Activated T-helper 1 cell treated with anti-CD3 and anti-CD28 coated beads, Interleukin-12 subunit alpha, Interleukin-12 subunit beta, Interleukin-2, Interleukin-4 antibody, amounts not matched to agents 30 ng/mL and 10 ng/mL and 1 ng/mL, durations not matched to agents 14 hours and 24 hours and 36 hours (primary cell): Measurements from ENCODE around the gene USP10. TPM values are rescaled to one million over a fixed set of nuclear protein-coding genes. Genes with fewer than 3 reads are reported as not detected.
A peak's percentile ranks its signal among the peaks of the same experiment; 100 is the strongest.
"Not testable (repeated sequence)": the region's sequence is repeated elsewhere in the genome, so short reads cannot be mapped to it uniquely, and the experiment has no call there.

Experiments used
- DNase-seq: peaks from one replicate; pipeline ENCODE4 v3.0.0; 2021; ENCODE audit warnings: low spot score
- H3K27ac Mint-ChIP-seq: one replicate; pipeline ENCODE4 v1.8.0; 2021; ENCODE audit warnings: mild to moderate bottlenecking, mixed read lengths
- H3K27me3 Mint-ChIP-seq: one replicate; pipeline ENCODE4 v1.8.0; 2022; ENCODE audit warnings: mild to moderate bottlenecking, moderate library complexity, mixed read lengths; ENCODE audit not compliant: insufficient read depth
- H3K36me3 Mint-ChIP-seq: one replicate; pipeline ENCODE4 v1.8.0; 2021; ENCODE audit warnings: low read depth, mixed read lengths
- H3K4me1 Mint-ChIP-seq: one replicate; pipeline ENCODE4 v1.8.0; 2021; ENCODE audit warnings: low read depth, mixed read lengths
- H3K4me3 Mint-ChIP-seq: one replicate; pipeline ENCODE4 v1.8.0; 2021; ENCODE audit warnings: mild to moderate bottlenecking, moderate library complexity, mixed read lengths
- H3K9me3 Mint-ChIP-seq: one replicate; pipeline ENCODE4 v1.8.0; 2021; ENCODE audit warnings: mixed read lengths
- intact Hi-C: fragments of 100-400 bp; cut with micrococcal nuclease; formaldehyde crosslinking; loops from one replicate; pipeline ENCODE4 v1.15.1; 2024
- total RNA-seq: library from RNA; stranded (reverse); gene quantifications from 2 replicates; pipeline ENCODE4 v1.2.3, GENCODE V29; 2022

The USP10 gene
- total RNA-seq, 1 donor from 2014 or later, result 153 TPM

DNA sequence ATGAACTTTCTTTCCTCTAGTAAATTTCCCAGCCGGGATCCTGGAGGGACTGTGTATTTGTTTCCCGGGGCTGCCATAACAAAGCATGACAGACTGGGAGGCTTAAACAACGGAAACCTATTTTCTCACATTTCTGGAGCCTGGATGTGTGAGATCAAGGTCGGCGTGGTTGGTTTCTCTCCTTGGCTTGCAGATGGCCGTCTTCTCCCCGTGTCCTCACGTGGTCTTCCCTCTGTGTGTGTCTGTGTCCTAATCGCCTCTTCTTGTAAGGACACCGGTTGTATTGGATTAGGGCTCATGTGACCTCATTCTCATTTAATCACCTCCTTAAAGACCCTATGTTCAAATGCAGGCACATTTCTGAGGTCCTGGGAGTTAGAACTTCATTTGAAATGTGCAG, 22.0 kb upstream of the USP10 start:
- Mint-ChIP-seq H3K9me3 (no peaks in the 10 kb centered on the region), H3K27ac (no peak overlapping the region), H3K36me3 (no peaks in the 10 kb centered on the region), H3K27me3 (peaks cover 18% of the 10 kb centered on the region), H3K4me1 (no peaks in the 10 kb centered on the region), H3K4me3 (no peak overlapping the region)
- intact Hi-C loops, result no loop called here
- no peak for DNase-seq

DNA sequence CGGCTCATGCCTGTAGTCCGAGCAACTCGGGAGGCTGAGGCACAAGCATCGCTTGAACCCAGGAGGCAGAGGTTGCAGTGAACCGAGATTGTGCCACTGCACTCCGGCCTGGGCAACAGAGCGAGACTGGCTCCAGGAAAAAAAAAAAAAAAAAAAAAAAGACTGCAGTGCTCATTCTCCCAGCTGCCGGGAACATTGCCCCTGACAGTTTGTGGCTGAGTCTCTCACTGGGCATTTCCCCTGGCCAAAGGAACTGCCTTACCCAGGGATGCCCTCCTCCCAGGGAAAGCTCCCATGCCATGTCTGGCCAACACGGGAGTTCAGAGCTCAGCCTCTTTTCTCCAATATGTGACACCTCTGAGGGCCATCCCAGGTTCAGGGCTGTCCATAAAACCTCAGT, 21.3 kb upstream of the USP10 start:
- H3K9me3 Mint-ChIP-seq, result no peaks in the 10 kb centered on the region
- H3K4me3 Mint-ChIP-seq, result no peak overlapping the region
- intact Hi-C loops, result no loop called here
- H3K36me3 Mint-ChIP-seq, result no peaks in the 10 kb centered on the region
- H3K27ac Mint-ChIP-seq, result no peak overlapping the region
- H3K27me3 Mint-ChIP-seq, result peaks cover 18% of the 10 kb centered on the region
- H3K4me1 Mint-ChIP-seq, result no peaks in the 10 kb centered on the region
- no peak for DNase-seq

DNA sequence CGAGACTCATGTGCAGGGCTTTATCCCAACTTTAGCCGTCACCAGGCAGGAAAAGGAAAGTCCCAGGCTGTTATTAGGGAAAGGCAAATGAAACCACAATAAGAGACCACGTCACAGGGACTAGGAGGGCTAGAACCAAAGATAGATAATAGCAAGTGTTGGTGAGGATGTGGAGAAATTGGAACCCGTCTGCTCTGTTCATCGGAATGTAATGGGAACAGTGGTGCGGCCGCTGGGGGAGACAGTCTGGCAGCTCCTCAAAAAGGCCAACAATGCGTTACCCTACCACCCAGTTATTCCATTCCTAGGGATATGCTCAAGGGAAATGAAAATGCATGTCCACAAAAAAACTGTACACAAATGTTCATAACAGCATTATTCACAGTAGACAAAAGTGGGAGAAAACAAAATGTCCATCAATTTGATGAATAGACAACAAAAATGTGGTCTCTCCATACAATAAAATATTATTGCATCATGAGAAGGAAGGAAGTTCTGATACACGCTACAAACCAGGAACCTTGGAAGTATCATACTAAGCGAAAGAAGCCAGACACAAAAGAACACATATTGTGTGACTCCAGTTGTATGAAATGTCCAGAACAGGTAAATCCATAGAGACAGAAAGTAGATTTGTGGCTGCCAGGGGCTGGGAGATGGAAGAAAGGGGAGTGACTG, 19.5 kb upstream of the USP10 start:
- intact Hi-C loops, result no loop called here
- Mint-ChIP-seq H3K4me3 (no peak overlapping the region), H3K4me1 (no peaks in the 10 kb centered on the region), H3K27ac (no peak overlapping the region), H3K9me3 (no peaks in the 10 kb centered on the region), H3K27me3 (peaks cover 24% of the 10 kb centered on the region), H3K36me3 (no peaks in the 10 kb centered on the region)
- no peak for DNase-seq

DNA sequence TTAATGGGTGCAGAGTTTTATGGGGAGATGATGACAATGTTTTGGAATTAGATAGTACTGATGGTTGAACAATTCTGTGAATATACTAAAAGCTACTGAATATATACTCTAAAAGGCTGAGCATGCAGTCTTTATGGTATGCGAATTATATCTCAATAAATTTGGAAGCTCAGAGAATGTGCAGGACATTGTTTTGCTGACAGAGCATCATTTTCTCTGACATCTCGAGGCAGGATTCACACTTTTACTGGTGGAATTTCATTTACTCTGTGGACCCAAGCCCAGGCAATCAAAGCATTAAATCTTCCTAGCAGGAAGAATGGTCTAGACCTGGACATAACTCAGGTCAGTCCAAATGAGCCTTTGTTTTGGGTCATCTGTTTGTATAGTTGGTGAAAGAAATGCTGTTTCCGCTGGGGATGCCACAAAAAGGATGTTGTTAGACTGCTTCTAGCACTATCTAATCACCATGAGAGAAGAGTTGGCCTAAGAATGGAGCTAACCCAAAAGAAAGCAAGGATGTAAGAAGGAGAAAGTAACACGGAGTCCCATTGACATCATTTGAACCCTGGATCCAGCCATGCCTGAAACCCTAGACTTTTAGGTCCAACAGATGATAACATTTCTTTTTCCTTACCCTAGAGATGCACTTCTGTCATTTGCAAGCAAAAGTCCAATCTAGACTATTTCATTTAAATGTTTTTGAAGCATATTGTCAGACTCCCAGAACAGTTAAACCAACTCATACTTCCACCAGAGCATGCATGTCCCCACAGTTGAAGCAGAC, 18.8 kb upstream of the USP10 start:
- intact Hi-C loops, result no loop called here

DNA sequence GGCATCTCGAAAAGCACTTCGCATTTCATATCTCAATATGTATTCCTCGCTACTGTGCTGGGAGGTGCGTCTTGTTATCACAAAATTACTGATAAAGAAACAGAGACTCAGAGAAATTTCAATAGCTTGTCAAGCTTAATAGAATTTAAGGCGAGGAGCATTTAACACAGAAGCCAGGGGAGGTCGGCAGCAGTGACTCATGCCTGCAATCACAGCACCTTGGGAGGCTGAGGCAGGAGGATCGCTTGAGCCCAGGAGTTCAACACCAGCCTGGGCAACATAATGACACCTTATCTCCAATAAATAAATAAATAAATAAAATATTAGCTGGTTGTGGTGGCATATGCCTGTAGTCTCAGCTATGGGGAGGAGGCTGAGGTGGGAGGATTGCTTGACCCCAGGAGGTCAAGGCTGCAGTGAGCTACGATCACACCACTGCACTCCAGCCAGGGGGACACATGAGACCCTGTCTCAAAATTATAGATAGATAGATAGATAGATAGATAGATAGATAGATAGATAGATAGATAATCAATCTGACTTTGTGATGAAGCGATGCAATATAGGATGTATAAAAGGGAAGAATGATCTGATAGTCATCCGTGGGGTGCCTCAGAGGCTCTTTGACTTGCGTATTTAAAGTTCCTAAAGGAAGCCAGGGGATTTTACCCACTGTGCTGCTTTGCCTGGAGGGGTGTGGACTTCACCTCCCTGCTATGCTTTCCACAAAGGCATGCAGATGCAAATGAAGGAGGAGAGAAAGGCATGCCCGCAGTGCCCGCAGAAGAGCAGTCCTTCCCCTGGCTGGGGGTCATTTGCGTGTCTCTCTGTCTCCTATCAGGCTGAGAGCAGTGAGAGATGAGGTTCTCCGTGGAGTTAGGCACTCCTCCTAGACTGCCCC, 15.9 kb upstream of the USP10 start:
- Mint-ChIP-seq H3K36me3 (no peaks in the 10 kb centered on the region), H3K27ac (no peak overlapping the region), H3K4me3 (no peak overlapping the region), H3K27me3 (peaks cover 19% of the 10 kb centered on the region), H3K9me3 (peaks cover 4% of the 10 kb centered on the region), H3K4me1 (peaks cover 7% of the 10 kb centered on the region)
- intact Hi-C loops, result no loop called here
- no peak for DNase-seq

More for the DNA sequence above, 18.8 kb upstream of the USP10 start:
- peaks cover 24% of the 10 kb centered on the region for H3K27me3 Mint-ChIP-seq
- no peaks in the 10 kb centered on the region for H3K4me1 Mint-ChIP-seq
- H3K36me3 Mint-ChIP-seq, result no peaks in the 10 kb centered on the region
- no peaks in the 10 kb centered on the region for H3K9me3 Mint-ChIP-seq
- no peak overlapping the region for H3K27ac Mint-ChIP-seq
- H3K4me3 Mint-ChIP-seq, result no peak overlapping the region
- no peak for DNase-seq

DNA sequence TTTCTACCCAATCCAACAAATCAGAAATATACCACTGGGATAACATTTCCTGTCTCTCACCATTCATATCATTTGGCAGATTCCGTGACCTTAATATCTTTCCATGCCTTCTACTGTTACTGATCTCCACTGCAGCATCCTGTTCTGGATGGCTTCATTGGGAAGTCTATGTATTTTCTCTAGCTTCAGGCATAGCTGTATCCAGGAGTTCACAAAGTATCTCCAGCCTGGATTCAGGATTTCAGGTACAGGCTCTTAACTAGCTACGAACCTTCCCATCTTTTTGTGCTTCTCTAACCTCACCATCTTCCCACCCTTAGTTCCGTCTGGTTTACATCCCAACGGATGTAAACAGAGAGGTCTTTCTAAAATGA, 15.2 kb upstream of the USP10 start:
- H3K27ac Mint-ChIP-seq, result peak overlapping the region; percentile 3
- DNase-seq, result no peak
- intact Hi-C loops, result no loop called here
- H3K9me3 Mint-ChIP-seq, result peaks cover 4% of the 10 kb centered on the region
- peaks cover 21% of the 10 kb centered on the region for H3K27me3 Mint-ChIP-seq
- H3K4me3 Mint-ChIP-seq, result no peak overlapping the region
- H3K4me1 Mint-ChIP-seq, result peaks cover 7% of the 10 kb centered on the region
- no peaks in the 10 kb centered on the region for H3K36me3 Mint-ChIP-seq

DNA sequence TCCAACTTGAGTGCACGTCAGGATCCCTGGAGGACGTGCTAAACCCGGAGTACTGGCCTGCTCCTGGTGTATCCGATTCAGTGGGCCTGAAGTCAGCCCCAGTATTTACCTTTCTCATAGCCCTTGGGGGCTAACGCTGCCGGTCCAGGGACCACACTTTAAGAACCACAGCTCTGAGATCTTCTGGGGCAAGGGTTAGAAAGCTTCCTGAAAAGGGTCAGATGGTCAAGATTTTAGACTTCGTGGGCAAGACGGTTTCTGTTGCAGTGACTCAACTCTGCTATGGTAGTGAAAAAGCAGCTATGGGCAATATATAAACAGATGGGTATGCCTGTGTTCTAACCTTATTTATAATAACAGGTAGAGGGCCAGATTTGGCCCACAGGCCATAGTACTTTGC, 14.6 kb upstream of the USP10 start:
- H3K36me3 Mint-ChIP-seq, result no peaks in the 10 kb centered on the region
- peaks cover 4% of the 10 kb centered on the region for H3K9me3 Mint-ChIP-seq
- DNase-seq, result no peak
- intact Hi-C loops, result no loop called here
- peaks cover 19% of the 10 kb centered on the region for H3K27me3 Mint-ChIP-seq
- H3K27ac Mint-ChIP-seq, result no peak overlapping the region
- H3K4me3 Mint-ChIP-seq, result no peak overlapping the region
- peaks cover 7% of the 10 kb centered on the region for H3K4me1 Mint-ChIP-seq

DNA sequence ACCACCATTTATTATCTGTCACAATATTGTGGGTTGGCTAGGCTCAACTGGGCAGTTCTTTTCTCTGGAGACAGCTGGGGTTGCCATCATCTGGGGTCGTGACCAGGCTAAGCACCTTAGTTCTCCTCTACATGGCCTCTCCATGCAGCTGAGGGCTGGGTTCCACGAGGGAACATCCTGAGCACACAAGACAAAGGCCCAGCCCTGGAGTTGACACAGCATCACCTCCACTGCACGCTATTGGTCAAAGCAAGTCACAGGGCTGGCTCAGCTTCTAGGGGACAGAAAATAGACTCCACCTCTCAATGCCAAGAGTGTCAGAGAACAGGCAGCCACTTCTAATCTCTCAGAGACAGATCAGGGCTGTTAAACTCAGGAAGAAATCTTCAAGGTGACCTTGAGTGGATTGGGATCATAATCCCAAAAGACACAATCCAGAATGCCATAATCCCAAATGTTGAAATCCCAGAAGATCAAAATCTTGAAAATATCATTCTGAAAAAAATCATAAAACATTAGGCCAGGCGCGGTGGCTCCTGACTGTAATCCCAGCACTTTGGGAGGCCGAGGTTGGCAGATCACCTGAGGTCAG, 13.0 kb upstream of the USP10 start:
- intact Hi-C loops, result no loop called here
- H3K9me3 Mint-ChIP-seq, result peaks cover 4% of the 10 kb centered on the region
- peaks cover 17% of the 10 kb centered on the region for H3K27me3 Mint-ChIP-seq
- no peak for DNase-seq
- H3K4me1 Mint-ChIP-seq, result peaks cover 7% of the 10 kb centered on the region
- no peaks in the 10 kb centered on the region for H3K36me3 Mint-ChIP-seq
- H3K4me3 Mint-ChIP-seq, result no peak overlapping the region
- no peak overlapping the region for H3K27ac Mint-ChIP-seq

DNA sequence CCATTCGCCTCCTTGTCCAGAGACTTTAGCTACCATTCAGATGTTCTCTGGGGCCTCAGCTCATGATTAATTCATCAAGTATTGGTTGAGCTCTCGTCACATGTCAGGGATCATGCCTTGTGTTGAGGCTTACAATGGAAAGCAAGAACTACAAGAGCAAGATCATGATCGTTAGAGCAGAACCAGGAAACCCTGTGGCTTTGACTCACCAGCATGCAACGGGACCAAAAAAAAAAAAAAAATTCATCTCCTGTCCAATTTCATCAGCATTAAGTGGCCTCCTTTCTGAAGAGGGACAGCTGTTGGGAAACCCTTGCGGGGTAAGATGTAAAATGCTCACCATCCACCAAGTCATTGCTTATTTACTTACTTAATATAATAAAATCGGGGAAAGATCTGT, 12.1 kb upstream of the USP10 start:
- H3K27ac Mint-ChIP-seq, result no peak overlapping the region
- peaks cover 18% of the 10 kb centered on the region for H3K27me3 Mint-ChIP-seq
- no peak for DNase-seq
- intact Hi-C loops, result no loop called here
- H3K36me3 Mint-ChIP-seq, result no peaks in the 10 kb centered on the region
- no peak overlapping the region for H3K4me3 Mint-ChIP-seq
- H3K9me3 Mint-ChIP-seq, result peaks cover 4% of the 10 kb centered on the region
- H3K4me1 Mint-ChIP-seq, result peaks cover 13% of the 10 kb centered on the region

DNA sequence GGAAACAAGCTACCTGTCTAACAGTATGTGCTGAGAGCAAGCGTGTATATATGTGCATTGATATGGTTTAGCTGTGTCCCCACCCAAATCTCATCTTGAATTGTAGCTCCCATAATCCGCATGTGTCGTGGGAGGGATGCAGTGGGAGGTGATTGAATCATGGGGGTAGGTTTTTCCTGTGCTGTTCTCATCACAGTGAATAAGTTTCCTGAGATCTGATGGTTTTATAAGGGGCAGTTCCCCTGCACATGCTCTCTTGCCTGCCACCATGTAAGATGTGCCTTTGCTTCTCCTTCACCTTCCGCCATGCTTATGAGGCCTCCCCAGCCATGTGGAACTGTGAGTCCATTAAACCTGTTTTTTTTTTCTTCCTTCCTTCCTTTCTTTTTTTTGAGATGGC, 11.6 kb upstream of the USP10 start:
- H3K4me3 Mint-ChIP-seq, DNase-seq, H3K9me3 Mint-ChIP-seq, intact Hi-C loops, H3K36me3 Mint-ChIP-seq, H3K27ac Mint-ChIP-seq: not testable (repeated sequence)
- peaks cover 18% of the 10 kb centered on the region for H3K27me3 Mint-ChIP-seq
- peaks cover 15% of the 10 kb centered on the region for H3K4me1 Mint-ChIP-seq

DNA sequence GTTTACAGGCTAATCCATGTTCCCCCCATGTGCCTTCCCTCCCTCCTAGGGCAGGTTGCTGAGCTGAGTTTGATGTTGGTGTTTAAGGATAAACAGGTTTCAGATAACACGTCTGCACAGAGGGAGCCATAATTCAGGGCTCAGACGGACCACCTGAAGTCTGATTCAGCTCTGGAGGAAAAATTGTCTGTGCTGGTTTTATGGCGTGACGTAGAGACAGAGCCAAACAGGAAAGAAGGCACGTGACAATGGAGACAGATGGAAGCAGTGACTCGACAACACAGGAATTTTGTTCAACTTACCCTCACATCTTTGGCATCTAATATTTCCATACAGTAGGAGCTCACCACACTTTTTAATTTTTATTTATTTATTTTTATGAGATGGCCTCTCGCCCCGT, 10.7 kb upstream of the USP10 start:
- peaks cover 4% of the 10 kb centered on the region for H3K9me3 Mint-ChIP-seq
- no peak for DNase-seq
- intact Hi-C loops, result no loop called here
- peaks cover 16% of the 10 kb centered on the region for H3K27me3 Mint-ChIP-seq
- H3K27ac Mint-ChIP-seq, result no peak overlapping the region
- peaks cover 15% of the 10 kb centered on the region for H3K4me1 Mint-ChIP-seq
- H3K36me3 Mint-ChIP-seq, result no peaks in the 10 kb centered on the region
- no peak overlapping the region for H3K4me3 Mint-ChIP-seq

DNA sequence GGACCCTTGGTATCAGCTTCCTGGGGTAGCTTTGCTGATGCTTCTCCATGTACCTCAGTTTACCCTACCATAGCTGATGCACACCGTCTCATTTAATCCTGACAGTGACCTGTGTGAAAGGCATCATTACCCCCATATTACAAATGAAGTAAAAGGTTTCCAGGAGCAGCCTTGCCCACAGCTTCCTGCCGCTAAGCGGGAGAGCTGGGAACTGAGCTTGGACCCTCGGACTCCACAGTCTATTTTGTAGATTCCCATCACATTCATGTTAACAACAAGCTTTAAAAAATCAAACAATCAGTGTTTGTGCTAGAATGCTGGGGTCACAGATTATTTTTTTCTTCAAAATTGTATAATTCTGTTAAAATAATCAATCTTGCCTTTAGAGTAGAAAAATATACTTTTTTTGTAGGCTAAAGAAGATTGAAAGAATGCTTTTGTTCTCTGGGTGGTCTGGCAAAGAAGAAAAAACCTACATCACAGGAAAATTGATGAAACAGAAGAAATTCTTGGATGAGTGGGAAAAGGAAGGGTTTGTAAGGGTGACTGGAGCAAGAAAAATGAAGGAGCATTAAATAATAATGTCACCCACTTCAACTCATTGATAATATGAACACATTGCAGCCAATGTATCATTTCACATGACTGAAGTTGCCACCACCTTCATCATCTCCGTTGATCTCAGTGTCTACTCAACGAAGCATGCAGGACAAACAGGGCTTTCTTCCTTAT, 9.5 kb upstream of the USP10 start:
- Mint-ChIP-seq H3K4me1 (peaks cover 15% of the 10 kb centered on the region), H3K4me3 (no peak overlapping the region), H3K27me3 (peaks cover 16% of the 10 kb centered on the region), H3K36me3 (no peaks in the 10 kb centered on the region), H3K27ac (no peak overlapping the region), H3K9me3 (peaks cover 4% of the 10 kb centered on the region)
- intact Hi-C loops, result no loop called here
- no peak for DNase-seq
